Activated CD4-positive, alpha-beta T cell treated with anti-CD3 and anti-CD28 coated beads for 36 hours (primary cell): Measurements from ENCODE around the gene MAT1A. TPM values are rescaled to one million over a fixed set of nuclear protein-coding genes. Genes with fewer than 3 reads are reported as not detected.
"Not testable (repeated sequence)": the region's sequence is repeated elsewhere in the genome, so short reads cannot be mapped to it uniquely, and the experiment has no call there.

Experiments
- ATAC-seq: fragments of 200-7000 bp; cut with Tn5 transposase; one replicate; pipeline ENCODE4 v1.10.0; 2021; ENCODE audit warnings: mild to moderate bottlenecking, moderate library complexity
- CTCF ChIA-PET: fragments of 350-600 bp; sonication (Branson Sonifier 250); formaldehyde crosslinking; loops from one replicate; lab custom pipeline; 2021; ENCODE audit warnings: antibody characterized with exemption; lab: Charles Lee
- POLR2A ChIA-PET: fragments of 350-600 bp; sonication (Branson Sonifier 250); formaldehyde crosslinking; loops from one replicate; lab custom pipeline; 2021; ENCODE audit warnings: antibody characterized with exemption, inconsistent platforms; lab: Charles Lee
- DNase-seq: peaks from one replicate; pipeline ENCODE4 v3.0.0-alpha.2; 2020
- H3K27ac Mint-ChIP-seq: one replicate; pipeline ENCODE4 v1.8.0; 2021; ENCODE audit warnings: mixed read lengths
- H3K27me3 Mint-ChIP-seq: one replicate; pipeline ENCODE4 v1.8.0; 2021; ENCODE audit warnings: mixed read lengths
- H3K36me3 Mint-ChIP-seq: one replicate; pipeline ENCODE4 v1.8.0; 2021; ENCODE audit warnings: low read depth, mixed read lengths
- H3K4me1 Mint-ChIP-seq: one replicate; pipeline ENCODE4 v1.8.0; 2021; ENCODE audit warnings: mixed read lengths
- H3K4me3 Mint-ChIP-seq: one replicate; pipeline ENCODE4 v1.8.0; 2021; ENCODE audit warnings: mild to moderate bottlenecking, moderate library complexity, mixed read lengths
- H3K9me3 Mint-ChIP-seq: one replicate; pipeline ENCODE4 v1.8.0; 2021; ENCODE audit warnings: low read depth, mixed read lengths
- intact Hi-C, 2 experiments: fragments of 100-400 bp; cut with DNase I in 1 of 2; cut with micrococcal nuclease in 1 of 2; formaldehyde crosslinking; loops; one replicate each; pipeline versions ENCODE4 v1.14.2 to v1.15.1; 2022 to 2024; cut with DNase I, micrococcal nuclease
- total RNA-seq, 2 experiments: library from RNA; stranded (reverse); gene quantifications; one replicate each; pipeline ENCODE4 v1.2.3, GENCODE V29; 2021

MAT1A gene
- total RNA-seq, 2 experiments from 2014 or later, result not detected

DNA sequence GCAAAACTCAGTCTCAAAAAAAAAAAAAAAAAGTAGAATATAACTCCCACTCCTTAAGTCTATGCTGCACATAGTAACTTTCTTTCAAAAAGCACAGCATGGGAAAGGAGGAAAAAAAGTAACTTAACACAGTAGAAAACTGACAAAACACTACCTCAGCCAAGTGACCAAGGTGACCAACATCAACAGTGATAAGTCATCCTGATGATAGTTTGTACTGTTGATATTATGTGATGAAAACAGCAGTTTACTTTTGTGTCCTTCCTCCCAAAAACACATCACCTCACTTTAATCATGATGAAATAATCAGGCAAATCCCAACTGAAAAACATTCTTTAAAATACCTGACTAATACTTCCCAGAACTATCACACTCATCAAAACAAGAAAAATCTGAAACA is 29.3 kb upstream of the MAT1A start:
- CTCF ChIA-PET, result interaction anchor here (0.7 kb wide), 1 partner anchor 255 kb away, joined by 3 read pairs; no protein-coding TSS in a partner anchor
- Mint-ChIP-seq H3K9me3 (no peaks in the 10 kb centered on the region), H3K4me3 (no peak overlapping the region), H3K27me3 (no peaks in the 10 kb centered on the region), H3K4me1 (no peaks in the 10 kb centered on the region), H3K36me3 (no peaks in the 10 kb centered on the region), H3K27ac (no peak overlapping the region)
- intact Hi-C loops, result no loop called here
- ATAC-seq (no peak), DNase-seq (no peak)
- POLR2A ChIA-PET, result no interaction called here

GRCh38 chr10:80315391-80315790 is 25.9 kb upstream of the MAT1A start:
- H3K4me1 Mint-ChIP-seq, result no peaks in the 10 kb centered on the region
- intact Hi-C loops, result no loop called here
- H3K27me3 Mint-ChIP-seq, result no peaks in the 10 kb centered on the region
- no peaks in the 10 kb centered on the region for H3K36me3 Mint-ChIP-seq
- H3K9me3 Mint-ChIP-seq, result no peaks in the 10 kb centered on the region
- ChIA-PET CTCF (interaction anchor here (1.3 kb wide), 1 partner anchor 129 kb away, joined by 3 read pairs; no protein-coding TSS in a partner anchor), POLR2A (no interaction called here)
- no peak for DNase-seq
- ATAC-seq, result no peak
- no peak overlapping the region for H3K4me3 Mint-ChIP-seq
- no peak overlapping the region for H3K27ac Mint-ChIP-seq

DNA sequence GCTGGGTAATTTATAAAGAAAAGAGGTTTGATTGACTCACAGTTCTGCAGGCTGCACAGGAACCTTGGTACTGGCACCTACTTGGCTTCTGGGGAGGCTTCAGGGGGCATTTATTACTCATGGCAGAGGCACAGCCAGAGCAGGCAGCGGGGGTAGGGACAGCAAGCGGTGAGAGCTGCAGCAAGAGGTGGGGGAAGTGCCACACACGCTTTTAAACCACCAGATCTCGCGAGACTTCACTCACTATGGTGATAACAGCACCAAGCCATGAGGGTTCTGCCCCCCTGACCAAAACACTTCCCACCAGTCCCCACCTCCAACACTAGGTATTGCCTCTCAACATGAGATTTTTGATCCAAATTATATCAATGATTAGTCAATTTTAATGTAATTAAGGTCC is 24.1 kb upstream of the MAT1A start:
- Mint-ChIP-seq H3K9me3 (no peaks in the 10 kb centered on the region), H3K4me1 (no peaks in the 10 kb centered on the region), H3K27ac (no peak overlapping the region), H3K36me3 (no peaks in the 10 kb centered on the region), H3K27me3 (no peaks in the 10 kb centered on the region), H3K4me3 (no peak overlapping the region)
- POLR2A ChIA-PET, result no interaction called here
- DNase-seq (no peak), ATAC-seq (no peak)
- CTCF ChIA-PET, result no interaction called here
- intact Hi-C loops, result no loop called here

- H3K36me3 Mint-ChIP-seq, H3K4me3 Mint-ChIP-seq, ATAC-seq, H3K27ac Mint-ChIP-seq, POLR2A ChIA-PET, CTCF ChIA-PET, DNase-seq, intact Hi-C loops, H3K4me1 Mint-ChIP-seq: not testable (repeated sequence)
- Mint-ChIP-seq H3K27me3 (peaks cover 10% of the 10 kb centered on the region), H3K9me3 (peaks cover 20% of the 10 kb centered on the region)
Measured at GRCh38 chr10:80305989-80306388, 16.5 kb upstream of the MAT1A start.

GRCh38 chr10:80296942-80297341 is 7.5 kb upstream of the MAT1A start:
- POLR2A ChIA-PET, result no interaction called here
- no peak overlapping the region for H3K27ac Mint-ChIP-seq

GRCh38 chr10:80292607-80293239 is 3.3 kb upstream of the MAT1A start:
- Mint-ChIP-seq H3K4me3 (no peak overlapping the region), H3K4me1 (no peaks in the 10 kb centered on the region), H3K9me3 (peaks cover 6% of the 10 kb centered on the region), H3K27me3 (peaks cover 12% of the 10 kb centered on the region), H3K36me3 (no peaks in the 10 kb centered on the region), H3K27ac (no peak overlapping the region)
- ATAC-seq, result no peak
- DNase-seq, result no peak
- POLR2A ChIA-PET, result no interaction called here
- CTCF ChIA-PET, result interaction anchor here (0.6 kb wide), 1 partner anchor 13 kb away, joined by 4 read pairs; no protein-coding TSS in a partner anchor
- intact Hi-C loops, result no loop called here

More at GRCh38 chr10:80296942-80297341, 7.5 kb upstream of the MAT1A start:
- H3K36me3 Mint-ChIP-seq, result no peaks in the 10 kb centered on the region
- no peaks in the 10 kb centered on the region for H3K4me1 Mint-ChIP-seq
- no peak overlapping the region for H3K4me3 Mint-ChIP-seq
- peaks cover 18% of the 10 kb centered on the region for H3K9me3 Mint-ChIP-seq
- ATAC-seq, result no peak
- intact Hi-C loops, result no loop called here
- H3K27me3 Mint-ChIP-seq, result peaks cover 7% of the 10 kb centered on the region
- CTCF ChIA-PET, result no interaction called here
- no peak for DNase-seq

GRCh38 chr10:80290474-80291220 is 1.2 kb upstream of the MAT1A start:
- no peaks in the 10 kb centered on the region for H3K9me3 Mint-ChIP-seq
- no peak for ATAC-seq
- no peak overlapping the region for H3K27ac Mint-ChIP-seq
- peaks cover 14% of the 10 kb centered on the region for H3K27me3 Mint-ChIP-seq
- H3K4me1 Mint-ChIP-seq, result no peaks in the 10 kb centered on the region
- intact Hi-C loops, result no loop called here
- POLR2A ChIA-PET, result no interaction called here
- no peak for DNase-seq
- H3K4me3 Mint-ChIP-seq, result no peak overlapping the region
- CTCF ChIA-PET, result interaction anchor here (1.2 kb wide), 1 partner anchor 30 kb away, joined by 6 read pairs; no protein-coding TSS in a partner anchor
- H3K36me3 Mint-ChIP-seq, result no peaks in the 10 kb centered on the region

- no peak overlapping the region for H3K27ac Mint-ChIP-seq
- CTCF ChIA-PET, result interaction anchor here (0.9 to 1.0 kb wide), 2 partner anchors 31 to 241 kb away, joined by 3 read pairs; no protein-coding TSS in a partner anchor
- peaks cover 14% of the 10 kb centered on the region for H3K27me3 Mint-ChIP-seq
- POLR2A ChIA-PET, result no interaction called here
- no peaks in the 10 kb centered on the region for H3K4me1 Mint-ChIP-seq
- H3K36me3 Mint-ChIP-seq, result no peaks in the 10 kb centered on the region
- ATAC-seq, result no peak
- no peak overlapping the region for H3K4me3 Mint-ChIP-seq
- H3K9me3 Mint-ChIP-seq, result no peaks in the 10 kb centered on the region
- intact Hi-C loops, result no loop called here
- no peak for DNase-seq
Measured at GRCh38 chr10:80288849-80289248, 609 bp downstream of the MAT1A start.

- ChIA-PET CTCF (no interaction called here), POLR2A (no interaction called here)
- H3K4me3 Mint-ChIP-seq, result no peak overlapping the region
- H3K27ac Mint-ChIP-seq, result no peak overlapping the region
- no peaks in the 10 kb centered on the region for H3K9me3 Mint-ChIP-seq
- no peaks in the 10 kb centered on the region for H3K4me1 Mint-ChIP-seq
- H3K36me3 Mint-ChIP-seq, result no peaks in the 10 kb centered on the region
- peaks cover 8% of the 10 kb centered on the region for H3K27me3 Mint-ChIP-seq
- DNase-seq (no peak), ATAC-seq (no peak)
- intact Hi-C loops, result no loop called here
Measured at GRCh38 chr10:80284522-80284921, 4.9 kb downstream of the MAT1A start.

DNA sequence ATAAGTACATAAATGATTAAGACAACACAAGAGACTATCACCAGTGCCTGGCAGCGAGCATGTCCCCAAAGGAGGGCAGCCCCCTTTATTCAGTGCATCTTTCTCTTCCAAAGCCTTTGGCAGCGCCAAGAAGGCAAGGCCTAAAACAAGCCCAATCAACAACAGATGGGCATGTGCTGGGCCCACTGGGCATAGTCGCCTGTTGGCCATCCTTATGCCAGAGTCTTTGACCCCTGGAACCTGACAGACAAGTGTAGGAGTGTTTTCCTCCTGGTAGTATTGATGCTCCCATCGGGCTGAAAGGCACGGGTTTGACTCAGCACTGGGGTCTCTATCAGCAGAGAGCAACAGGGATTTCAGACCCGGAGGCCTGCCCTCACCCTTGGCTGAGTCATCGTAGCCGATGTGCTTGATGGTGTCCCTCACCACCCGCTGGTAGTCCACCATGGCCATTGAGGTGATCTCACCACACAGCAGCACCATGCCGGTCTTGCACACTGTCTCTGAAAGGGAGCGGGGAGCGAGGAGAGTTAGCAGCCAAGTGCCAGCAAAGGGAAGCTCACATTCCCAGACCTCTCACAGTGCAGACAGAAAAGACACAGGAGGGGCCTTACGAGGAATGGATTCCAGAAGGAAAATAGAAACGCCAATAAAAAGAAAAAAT is 5.8 kb downstream of the MAT1A start:
- no peaks in the 10 kb centered on the region for H3K9me3 Mint-ChIP-seq
- no peaks in the 10 kb centered on the region for H3K36me3 Mint-ChIP-seq
- no peak overlapping the region for H3K27ac Mint-ChIP-seq
- ATAC-seq, result no peak
- intact Hi-C loops, result no loop called here
- H3K4me3 Mint-ChIP-seq, result no peak overlapping the region
- ChIA-PET CTCF (interaction anchor here (1.4 kb wide), 2 partner anchors 12 to 18 kb away, joined by 3 read pairs; no protein-coding TSS in a partner anchor), POLR2A (no interaction called here)
- DNase-seq, result no peak
- H3K27me3 Mint-ChIP-seq, result peaks cover 5% of the 10 kb centered on the region
- H3K4me1 Mint-ChIP-seq, result no peaks in the 10 kb centered on the region

- Mint-ChIP-seq H3K4me1 (no peaks in the 10 kb centered on the region), H3K36me3 (no peaks in the 10 kb centered on the region), H3K4me3 (no peak overlapping the region), H3K27me3 (peaks cover 5% of the 10 kb centered on the region), H3K27ac (no peak overlapping the region), H3K9me3 (no peaks in the 10 kb centered on the region)
- ChIA-PET CTCF (interaction anchor here (1.4 kb wide), 2 partner anchors 13 to 19 kb away, joined by 3 read pairs; no protein-coding TSS in a partner anchor), POLR2A (no interaction called here)
- DNase-seq (no peak), ATAC-seq (no peak)
- intact Hi-C loops, result no loop called here
Measured at GRCh38 chr10:80283119-80283518, 6.3 kb downstream of the MAT1A start.
